Stimulated activated CD8-positive, alpha-beta memory T cell treated with anti-CD3 and anti-CD28 coated beads, Interleukin-12 subunit alpha, Interleukin-12 subunit beta, amount 100 ng/mL, for 1 hour (primary cell): Measurements from ENCODE around the gene BCAS2.
"Not testable (repeated sequence)": the region's sequence is repeated elsewhere in the genome, so short reads cannot be mapped to it uniquely, and the experiment has no call there.

ENCODE experiments used
- DNase-seq: peaks from one replicate; pipeline ENCODE4 v3.0.0-alpha.2; 2020; ENCODE audit warnings: low read depth

BCAS2 gene

DNA sequence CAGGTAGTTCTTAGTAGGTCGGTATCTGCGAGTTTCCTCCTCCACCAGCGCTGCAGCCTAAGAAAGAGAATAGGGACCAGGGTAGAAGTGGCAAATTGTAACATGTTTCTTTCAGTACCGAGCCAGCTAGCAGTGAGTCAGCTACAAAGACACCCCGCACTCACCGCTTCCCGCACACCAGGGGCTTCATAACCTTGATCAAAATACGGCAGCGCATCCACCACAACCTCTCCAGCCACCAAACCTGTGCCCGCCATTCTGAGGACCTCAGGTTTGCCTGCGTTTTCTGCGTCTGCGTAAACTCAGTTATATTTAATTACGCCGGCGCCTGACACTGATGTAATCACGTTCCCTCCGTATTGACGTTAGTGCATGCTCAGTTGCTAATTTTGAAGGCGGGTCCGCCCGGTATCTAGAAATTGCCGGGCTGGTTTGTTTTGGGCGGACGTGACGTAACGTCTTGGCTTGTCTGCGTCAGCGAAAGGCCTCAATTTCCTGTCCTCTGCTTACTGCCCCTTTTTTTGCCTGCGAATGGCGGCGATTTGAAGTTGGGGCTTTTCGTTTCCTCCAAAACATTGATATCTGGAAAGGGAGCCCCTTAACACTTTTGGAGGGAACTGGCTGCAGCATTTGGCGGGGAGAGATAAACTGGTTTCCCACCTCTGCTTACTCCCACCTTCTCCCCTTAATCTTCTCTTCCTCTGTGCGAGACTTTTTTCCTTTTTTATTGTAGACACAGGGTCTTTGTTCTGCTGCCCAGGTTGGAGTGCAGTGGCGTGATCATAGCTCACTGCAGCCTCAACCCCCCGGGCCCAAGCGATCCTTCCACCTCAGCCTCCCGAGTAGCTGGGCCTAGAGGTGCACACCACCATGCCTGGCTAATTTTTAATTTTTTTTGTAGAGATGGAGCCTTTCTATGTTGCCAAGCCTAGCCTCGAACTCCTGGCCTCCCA, at the start of gene BCAS2:
BCAS2 (minus strand) TSS at position 281 of the 953 bp plus-strand sequence; CDS start at position 257, 24 bp downstream.
- DNase-seq = peak; percentile 93

DNA sequence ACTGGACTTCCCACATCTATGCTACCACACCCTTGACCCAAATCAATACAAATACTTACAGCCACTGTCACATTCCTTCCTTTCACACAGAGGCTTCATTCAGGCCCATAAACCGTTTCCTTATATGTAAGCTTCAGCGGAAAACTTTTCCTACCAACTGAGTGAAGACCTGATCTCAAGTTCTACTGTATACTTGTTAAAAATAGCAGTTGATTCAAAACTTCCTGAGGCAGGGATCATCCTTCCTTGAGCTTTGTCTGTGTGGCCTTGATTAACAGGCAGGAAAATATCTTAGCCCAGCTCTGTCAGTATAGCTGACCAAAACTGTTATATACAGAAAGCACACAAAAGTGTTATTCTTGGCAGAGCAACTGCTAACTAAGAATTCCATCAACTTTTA, 45.7 kb upstream of the BCAS2 start:
- no peak for DNase-seq

GRCh38 chr1:114623364-114623763, 41.9 kb upstream of the BCAS2 start:
- no peak for DNase-seq

GRCh38 chr1:114620419-114620818, 39.0 kb upstream of the BCAS2 start:
- DNase-seq = no peak

- no peak for DNase-seq
Measured at GRCh38 chr1:114618606-114619005, 37.2 kb upstream of the BCAS2 start.

GRCh38 chr1:114610546-114611245, 29.3 kb upstream of the BCAS2 start:
- DNase-seq = no peak

- no peak for DNase-seq
Measured at GRCh38 chr1:114609826-114610225, 28.4 kb upstream of the BCAS2 start.

DNA sequence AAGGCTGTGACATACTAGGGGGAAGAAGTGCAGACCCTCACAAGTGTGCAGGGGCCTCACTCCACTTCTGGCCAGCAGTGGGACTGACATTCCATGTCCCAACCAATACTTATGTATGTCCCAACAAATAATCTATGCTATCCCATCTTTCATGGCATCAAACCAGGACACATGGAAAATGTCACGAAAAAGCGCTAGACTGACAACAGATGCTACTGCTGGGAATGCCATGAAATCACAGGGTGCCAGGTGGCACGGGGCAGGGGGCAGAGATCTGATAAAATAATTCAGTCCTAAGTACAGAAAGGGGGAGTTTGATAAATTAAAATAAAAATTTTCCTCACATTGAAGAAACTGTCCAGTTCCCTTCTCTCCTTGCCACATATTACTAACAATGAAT, 27.6 kb upstream of the BCAS2 start:
- no peak for DNase-seq

DNA sequence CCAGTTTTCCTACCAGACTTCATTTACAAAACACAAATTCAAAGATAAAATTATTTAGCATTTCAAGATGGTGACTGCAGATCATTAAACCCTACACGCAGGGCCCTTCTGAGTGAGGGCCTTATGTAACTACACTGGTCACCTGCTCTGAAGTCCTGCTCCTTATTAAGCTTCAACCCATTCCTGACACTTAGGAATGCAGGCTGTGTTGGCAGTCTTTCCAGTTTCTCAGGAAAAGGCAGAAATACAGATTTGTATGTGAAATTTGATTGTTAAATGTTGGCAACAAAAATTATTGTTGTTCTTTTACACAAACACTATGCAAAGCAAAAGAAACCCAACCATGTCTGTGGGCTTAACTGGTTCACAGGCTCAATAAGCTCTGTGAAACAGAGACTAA, 25.8 kb upstream of the BCAS2 start:
- no peak for DNase-seq

DNA sequence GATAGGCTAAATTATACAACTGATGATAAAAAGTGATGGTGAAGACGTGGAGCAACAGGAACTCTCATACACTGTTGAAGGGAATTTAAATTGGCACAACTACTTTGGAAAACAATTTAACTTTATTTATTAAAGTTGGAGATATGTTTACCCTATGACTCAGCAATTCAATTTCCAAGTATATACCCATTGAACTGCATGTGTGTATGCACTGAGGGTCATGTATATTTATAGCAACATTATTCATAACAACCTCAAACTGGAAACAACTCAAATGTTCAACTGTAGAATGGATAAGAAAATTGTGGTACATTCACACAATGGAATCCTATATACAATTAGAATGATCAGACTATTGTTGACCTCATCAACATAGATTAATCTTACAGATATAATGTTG, 16.5 kb upstream of the BCAS2 start:
- DNase-seq = no peak

DNA sequence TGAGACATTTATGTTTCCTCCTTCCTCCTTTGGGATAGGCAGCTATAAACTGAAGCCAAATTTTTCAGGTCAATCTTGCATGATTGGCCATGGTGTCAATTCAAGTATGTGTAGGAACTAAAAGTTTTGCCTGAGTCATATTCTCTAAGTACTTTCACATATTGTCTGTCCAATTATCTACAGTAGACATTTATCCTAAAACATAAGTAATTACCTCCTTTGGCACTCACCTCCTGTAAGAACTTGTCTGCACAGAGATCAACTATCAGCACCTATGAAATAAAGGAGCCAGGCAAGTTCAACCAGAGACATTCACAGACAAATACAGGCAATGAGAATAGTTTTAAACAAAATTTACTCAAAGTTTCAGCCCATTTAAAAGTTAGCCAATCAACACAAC, 14.2 kb upstream of the BCAS2 start:
- DNase-seq = no peak

GRCh38 chr1:114594046-114594445, 12.6 kb upstream of the BCAS2 start:
- DNase-seq = no peak

- DNase-seq = no peak
Measured at GRCh38 chr1:114589122-114589521, 7.7 kb upstream of the BCAS2 start.

DNA sequence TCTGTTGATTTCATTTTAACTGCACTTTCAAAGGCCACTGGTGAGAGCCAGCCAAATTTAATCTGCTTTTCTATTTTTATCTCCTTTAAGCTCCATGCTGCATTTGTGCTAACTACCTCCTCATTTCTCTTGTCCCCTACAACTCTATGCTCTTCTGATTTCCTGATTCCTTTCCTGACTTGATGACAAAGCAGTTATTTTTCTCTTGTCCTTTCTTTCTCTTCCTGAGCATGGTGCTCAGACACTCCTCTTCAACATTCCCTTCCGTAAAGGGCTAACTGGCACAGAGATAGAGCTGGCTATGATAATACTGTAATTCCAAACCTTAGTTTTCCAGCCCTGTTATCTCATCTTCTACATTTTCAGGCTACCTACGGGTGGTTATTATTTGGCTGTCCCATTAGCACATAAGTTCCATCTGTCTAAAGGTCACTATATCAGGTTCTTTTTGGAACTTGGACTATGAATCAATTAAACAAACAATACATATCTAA, 6.8 kb upstream of the BCAS2 start:
- DNase-seq = no peak

DNA sequence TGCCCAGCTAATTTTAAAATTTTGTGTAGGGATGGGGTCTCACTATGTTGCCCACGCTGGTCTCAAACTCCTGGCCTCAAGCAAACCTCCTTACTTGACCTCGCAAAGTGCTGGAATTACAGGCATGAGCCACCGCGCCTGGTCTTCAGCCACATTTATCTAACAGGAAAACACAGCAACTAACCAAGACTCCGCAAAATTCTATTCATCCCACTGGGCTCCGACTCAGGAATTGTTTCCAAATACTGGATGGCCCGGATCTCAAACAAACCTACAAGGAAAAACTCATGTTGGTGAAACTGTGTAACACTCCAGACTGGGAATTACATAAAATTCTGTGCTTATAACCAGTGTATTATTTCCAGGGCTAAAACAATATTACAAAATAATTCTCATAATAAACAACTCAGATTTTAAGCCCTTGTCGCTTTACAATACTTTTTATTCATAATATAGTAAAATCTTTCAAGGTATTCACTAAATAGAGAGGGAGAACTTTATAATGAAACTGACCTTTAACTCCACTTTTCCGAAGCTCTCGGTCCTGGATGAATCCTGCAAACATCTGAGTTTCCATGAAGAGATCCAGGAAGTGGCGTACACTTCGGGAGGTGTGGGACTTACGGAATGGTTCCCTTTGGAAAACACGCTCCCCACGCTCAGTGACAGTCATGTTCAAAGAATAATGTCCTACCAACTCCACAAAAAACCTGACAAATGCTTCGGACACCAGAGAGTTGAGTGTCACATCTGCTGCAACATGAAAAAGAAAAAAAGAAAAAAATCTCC, 6.0 kb upstream of the BCAS2 start:
- DNase-seq = no peak

- DNase-seq = no peak
Measured at GRCh38 chr1:114586513-114587047, 5.2 kb upstream of the BCAS2 start.

DNA sequence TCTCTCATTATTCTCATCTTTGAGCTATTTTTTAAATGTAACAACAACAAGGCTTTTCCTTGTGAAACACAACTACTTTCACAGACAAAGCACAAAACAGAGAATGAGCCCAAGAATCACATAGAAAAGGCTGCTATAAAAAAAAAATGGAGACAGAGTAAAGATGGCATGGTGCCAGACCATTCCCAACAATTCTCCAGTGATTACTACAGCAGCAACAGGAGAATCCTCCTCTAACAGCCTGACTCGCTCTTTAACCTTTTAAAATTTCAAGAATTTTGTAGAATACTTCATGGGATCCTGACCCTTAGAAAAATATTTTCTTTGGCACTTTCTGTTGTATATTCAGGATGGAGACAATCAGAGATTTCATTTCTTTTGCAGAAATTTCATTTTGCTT, 3.8 kb upstream of the BCAS2 start:
- no peak for DNase-seq

DNA sequence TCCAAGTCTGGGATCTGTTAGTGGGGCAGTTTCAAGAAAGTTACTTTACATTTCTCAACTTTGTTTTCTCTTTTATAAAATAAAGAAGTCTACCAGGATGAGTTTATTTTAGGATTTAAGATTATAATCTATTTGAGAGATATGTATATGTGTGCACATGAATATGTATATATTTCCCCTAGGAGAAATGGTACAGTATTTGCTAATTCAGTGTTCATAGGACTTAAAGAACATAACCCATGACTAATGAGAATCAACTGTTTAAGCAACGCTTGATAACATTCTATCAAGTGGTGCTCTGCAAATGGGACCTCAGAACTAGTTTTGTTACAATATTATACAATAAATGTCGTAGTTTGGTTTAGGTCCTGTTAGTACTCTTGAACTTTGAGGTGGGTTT, 7.0 kb downstream of the BCAS2 start:
- DNase-seq = no peak

DNA sequence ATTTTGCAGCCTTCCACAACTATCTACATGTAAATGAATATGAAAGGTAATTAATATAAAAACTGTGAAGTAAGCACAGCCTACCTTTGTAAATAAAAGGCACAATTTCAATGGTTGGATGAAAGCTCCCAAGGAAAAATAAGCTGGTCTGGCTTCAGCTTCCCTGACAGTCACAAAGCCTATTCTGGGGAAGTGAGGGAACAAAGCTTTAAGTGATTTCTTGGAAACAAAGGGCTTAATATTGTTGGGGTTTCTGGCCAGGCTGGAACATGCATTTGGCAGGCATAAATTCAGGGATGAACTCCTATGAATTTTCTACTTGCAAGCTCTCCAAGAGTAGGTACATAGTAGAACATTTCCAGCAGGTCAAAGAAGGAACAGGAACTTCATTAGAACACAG, 17.3 kb downstream of the BCAS2 start:
- no peak for DNase-seq

- not testable (repeated sequence) for DNase-seq
Measured at GRCh38 chr1:114562978-114563510, 18.4 kb downstream of the BCAS2 start.

DNA sequence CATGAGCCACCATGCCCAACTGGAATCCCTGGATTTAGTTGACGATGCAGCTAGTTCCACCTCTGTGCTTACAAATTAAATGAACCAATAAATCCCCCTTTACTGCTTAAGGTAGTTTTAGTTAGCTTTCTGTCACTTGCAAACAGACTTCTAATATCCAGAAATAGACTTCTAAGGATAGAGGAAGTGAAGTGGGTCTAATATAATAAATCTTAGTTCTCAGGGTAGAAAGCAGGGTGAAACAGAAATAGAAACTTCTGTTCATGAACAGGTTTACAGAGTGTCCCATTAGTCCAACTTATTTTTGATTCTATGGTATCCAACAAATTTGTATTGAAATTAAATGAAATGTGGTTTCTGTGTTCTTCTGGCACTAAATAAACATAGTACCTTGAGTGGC, 20.1 kb downstream of the BCAS2 start:
- DNase-seq = no peak

GRCh38 chr1:114559356-114559755, 22.1 kb downstream of the BCAS2 start:
- DNase-seq = no peak
